Activated T-helper 1 cell treated with Interleukin-2 at 50 U/mL for 16 hours (primary cell): ENCODE measurements around the gene DPEP1.
"Not testable (repeated sequence)": the region's sequence is repeated elsewhere in the genome, so short reads cannot be mapped to it uniquely, and the experiment has no call there.

Experiments
- DNase-seq: peaks from one replicate; pipeline ENCODE4 v3.0.0-alpha.2; 2020; ENCODE audit warnings: low read depth

DPEP1 gene

GRCh38 chr16:89620406-89620841 lies 7.0 kb downstream of the DPEP1 start:
- no peak for DNase-seq

GRCh38 chr16:89621136-89621697 lies 7.8 kb downstream of the DPEP1 start:
- DNase-seq: no peak

- no peak for DNase-seq
These were observed 8.4 kb downstream of the DPEP1 start for GRCh38 chr16:89621698-89622409.

GRCh38 chr16:89623511-89624261 lies 10.2 kb downstream of the DPEP1 start:
- DNase-seq: no peak

- no peak for DNase-seq
These were observed 11.6 kb downstream of the DPEP1 start for GRCh38 chr16:89624777-89625761.

- no peak for DNase-seq
These were observed 16.6 kb downstream of the DPEP1 start for GRCh38 chr16:89629827-89630610.

GRCh38 chr16:89633064-89633631 lies 19.7 kb downstream of the DPEP1 start:
- DNase-seq: no peak

GRCh38 chr16:89634463-89635385 lies 21.3 kb downstream of the DPEP1 start:
- DNase-seq: not testable (repeated sequence)

- no peak for DNase-seq
These were observed 23.2 kb downstream of the DPEP1 start for GRCh38 chr16:89636663-89637062.

GRCh38 chr16:89637379-89637778 lies 23.9 kb downstream of the DPEP1 start:
- DNase-seq: no peak

GRCh38 chr16:89638455-89638854 lies 25.0 kb downstream of the DPEP1 start:
- no peak for DNase-seq

- DNase-seq: no peak
These were observed 25.9 kb downstream of the DPEP1 start for GRCh38 chr16:89639385-89639784.

GRCh38 chr16:89641458-89642119 lies 28.1 kb downstream of the DPEP1 start:
- no peak for DNase-seq

GRCh38 chr16:89642574-89642973 lies 29.1 kb downstream of the DPEP1 start:
- no peak for DNase-seq

GRCh38 chr16:89643769-89644300 lies 30.4 kb downstream of the DPEP1 start:
- DNase-seq: no peak

- no peak for DNase-seq
These were observed 31.7 kb downstream of the DPEP1 start for GRCh38 chr16:89645122-89645521.

- no peak for DNase-seq
These were observed 32.8 kb downstream of the DPEP1 start for GRCh38 chr16:89646270-89646669.

- no peak for DNase-seq
These were observed 33.5 kb downstream of the DPEP1 start for GRCh38 chr16:89646906-89647305.

- DNase-seq: no peak
These were observed 38.1 kb downstream of the DPEP1 start for GRCh38 chr16:89651584-89651983.
